BJ (cell line): ENCODE results near the gene NLK. TPM values are rescaled to one million over a fixed set of nuclear protein-coding genes. Genes with fewer than 3 reads are reported as not detected.

Source experiments
- CTCF ChIA-PET: fragments of 350-600 bp; formaldehyde crosslinking; extraction: SDS; loops from one replicate; lab custom pipeline; 2021; ENCODE audit warnings: antibody characterized with exemption, inconsistent platforms; lab: Yijun Ruan, JAX
- POLR2A ChIA-PET: fragments of 300-600 bp; sonication (Branson Sonifier 250); formaldehyde crosslinking; extraction: SDS; loops from one replicate; lab custom pipeline; 2021; ENCODE audit warnings: antibody characterized with exemption; lab: Charles Lee
- DNase-seq: peaks from one replicate; pipeline ENCODE4 v3.0.0-alpha.2; 2011; ENCODE audit warnings: low read depth
- H3K27me3 ChIP-seq: 2 replicates; pipeline ENCODE4 v1.6.0; 2011; ENCODE audit warnings: low read length; ENCODE audit not compliant: control insufficient read depth, insufficient read depth
- H3K36me3 ChIP-seq: 2 replicates; pipeline ENCODE4 v1.5.1; 2011; ENCODE audit warnings: low read length; ENCODE audit not compliant: control insufficient read depth, insufficient read depth
- H3K4me3 ChIP-seq: 2 replicates; pipeline ENCODE4 v1.5.1; 2011; ENCODE audit warnings: low read depth, mild to moderate bottlenecking, control low read depth, low read length
- CTCF ChIP-seq: IDR thresholded peaks from 2 replicates; pipeline ENCODE4 v1.5.1; 2011; ENCODE audit warnings: low read depth, mild to moderate bottlenecking, control low read depth, inconsistent platforms, low read length, moderate library complexity; ENCODE audit not compliant: insufficient read depth
- polyA plus RNA-seq: library from polyadenylated mRNA; depleted of rRNA; stranded (reverse); fragments of >200 nt; gene quantifications from 2 replicates; pipeline ENCODE4 v1.2.3, GENCODE V29; 2011

NLK gene
- polyA plus RNA-seq, 1 experiment: 16.5 TPM

GRCh38 chr17:28160610-28161009, 118.1 kb downstream of the NLK start:
- no peak for DNase-seq
- no peaks in the 10 kb centered on the region; the same call in none of the 2 replicates for H3K36me3 ChIP-seq
- no peak overlapping the region for H3K4me3 ChIP-seq
- CTCF ChIA-PET: no interaction called here
- no peak for TF ChIP-seq CTCF
- H3K27me3 ChIP-seq: no peaks in the 10 kb centered on the region
- POLR2A ChIA-PET: no interaction called here

DNA sequence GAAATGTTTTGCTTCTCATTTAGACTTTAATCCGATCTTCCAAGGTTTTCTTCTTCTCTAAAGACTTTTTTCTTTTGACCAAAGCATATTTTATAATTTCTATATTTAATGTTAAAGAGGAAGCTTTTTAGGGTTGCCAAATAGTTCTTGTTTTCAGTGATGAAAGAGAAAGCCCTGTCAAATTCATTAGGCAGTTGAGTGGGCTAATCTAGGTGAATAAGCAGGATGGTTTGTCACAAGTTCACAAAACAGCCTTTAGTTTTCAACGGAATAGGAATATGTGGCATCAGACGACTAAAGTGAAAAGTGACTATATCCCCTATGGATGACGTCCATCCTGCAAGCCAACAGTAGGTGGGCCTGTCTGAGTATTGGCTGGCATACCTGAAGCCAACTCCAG, 118.8 kb downstream of the NLK start:
- no peak overlapping the region for H3K4me3 ChIP-seq
- H3K36me3 ChIP-seq: no peaks in the 10 kb centered on the region; the same call in none of the 2 replicates
- ChIA-PET POLR2A (no interaction called here), CTCF (interaction anchor here (1.2 kb wide), 1 partner anchor 11 kb away, joined by 4 read pairs; no protein-coding TSS in a partner anchor)
- DNase-seq: no peak
- no peak for TF ChIP-seq CTCF
- H3K27me3 ChIP-seq: no peaks in the 10 kb centered on the region

- CTCF ChIA-PET: interaction anchor here (0.6 kb wide), 1 partner anchor 257 kb away, joined by 4 read pairs; no protein-coding TSS in a partner anchor
- H3K27me3 ChIP-seq: no peaks in the 10 kb centered on the region
- TF ChIP-seq CTCF: no peak
Observed at GRCh38 chr17:28166478-28166877, 124.0 kb downstream of the NLK start.

DNA sequence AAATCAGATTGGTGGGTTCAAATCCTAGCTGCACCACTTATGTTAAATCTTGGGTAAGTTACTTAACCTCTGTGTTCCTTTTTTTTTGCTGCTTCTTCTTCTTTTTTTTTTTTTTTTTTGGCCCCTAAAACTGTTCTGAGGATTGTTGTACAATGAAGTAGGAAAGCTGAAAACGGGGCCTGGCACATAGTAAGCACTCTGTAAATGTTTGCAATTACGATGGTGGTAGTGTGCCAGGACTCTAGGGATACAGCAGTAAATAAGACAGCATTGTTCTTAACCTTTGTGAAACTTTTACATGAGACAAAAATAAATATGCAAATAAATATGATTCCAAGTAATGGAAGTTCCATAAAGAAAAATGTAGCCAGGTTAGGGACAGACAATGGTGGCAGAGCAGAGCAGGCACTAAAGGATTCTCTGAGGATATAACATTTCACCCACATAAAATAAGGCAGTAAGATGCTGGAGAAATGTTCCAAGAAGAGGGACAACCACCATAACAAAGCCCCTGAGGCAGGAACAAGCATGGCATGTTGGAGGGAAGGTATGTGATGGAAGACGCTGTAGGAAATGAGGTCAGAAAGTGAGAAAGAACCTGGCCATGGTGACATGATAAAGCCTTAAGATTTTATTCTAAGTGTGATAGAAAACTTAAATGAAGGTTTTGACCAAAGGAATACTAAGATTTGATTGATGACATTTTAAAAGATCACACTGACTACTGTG, 127.3 kb downstream of the NLK start:
- CTCF ChIA-PET: no interaction called here
- DNase-seq: no peak
- no peaks in the 10 kb centered on the region for H3K27me3 ChIP-seq
- POLR2A ChIA-PET: interaction anchor here (0.5 to 0.7 kb wide), 3 partner anchors 10 to 318 kb away, joined by 3 to 25 read pairs (median 11); partner anchors contain the start of gene TNFAIP1
- no peak for TF ChIP-seq CTCF
- no peaks in the 10 kb centered on the region; the same call in 1 of the 2 replicates for H3K36me3 ChIP-seq
- H3K4me3 ChIP-seq: no peak overlapping the region

More at GRCh38 chr17:28166478-28166877, 124.0 kb downstream of the NLK start:
- POLR2A ChIA-PET: no interaction called here
- no peak overlapping the region for H3K4me3 ChIP-seq
- H3K36me3 ChIP-seq: no peaks in the 10 kb centered on the region; the same call in none of the 2 replicates
- no peak for DNase-seq

DNA sequence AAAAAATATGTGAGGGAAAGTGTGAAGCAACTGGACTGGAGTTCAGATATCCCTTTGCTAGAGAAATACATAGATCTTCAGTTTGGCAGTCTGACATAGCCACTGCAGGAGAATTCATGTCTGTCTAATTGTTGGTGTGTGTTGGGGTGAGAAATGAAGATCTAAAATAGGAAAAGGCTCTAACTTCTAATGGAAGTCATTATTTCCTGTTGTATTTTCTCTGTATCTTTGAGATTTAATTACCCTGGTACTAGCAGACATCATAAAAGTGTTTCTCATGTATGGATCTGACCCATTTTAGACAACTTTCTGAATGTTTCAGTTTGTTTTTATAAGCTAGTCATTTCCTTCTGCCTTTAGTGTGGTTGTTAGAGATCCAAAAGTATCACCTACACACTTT, 128.3 kb downstream of the NLK start:
- Histone ChIP-seq H3K27me3 (no peaks in the 10 kb centered on the region), H3K4me3 (no peak overlapping the region), H3K36me3 (no peaks in the 10 kb centered on the region; the same call in 1 of the 2 replicates)
- TF ChIP-seq CTCF: no peak
- no peak for DNase-seq
- POLR2A ChIA-PET: no interaction called here
- CTCF ChIA-PET: interaction anchor here (1.0 to 1.6 kb wide), 2 partner anchors 11 to 81 kb away, joined by 3 read pairs; no protein-coding TSS in a partner anchor
